GM18499 (cell line): ENCODE measurements around the gene MGMT.

Experiments
- ATAC-seq: cut with Tn5 transposase; IDR thresholded peaks from one replicate; pipeline ENCODE4 v1.9.1; 2021; ENCODE audit warnings: moderate number of reproducible peaks; ENCODE audit not compliant: insufficient read depth, unreplicated experiment

Gene MGMT

GRCh38 chr10:129808092-129808983 is 341.3 kb downstream of the MGMT start:
- ATAC-seq: no peak

- ATAC-seq: no peak
These were observed 342.4 kb downstream of the MGMT start for GRCh38 chr10:129809431-129809830.

GRCh38 chr10:129809841-129810240 is 342.8 kb downstream of the MGMT start:
- ATAC-seq: no peak

- ATAC-seq: no peak
These were observed 344.2 kb downstream of the MGMT start for GRCh38 chr10:129811208-129811607.

- ATAC-seq: no peak
These were observed 345.4 kb downstream of the MGMT start for GRCh38 chr10:129812398-129812797.

- ATAC-seq: no peak
These were observed 347.9 kb downstream of the MGMT start for GRCh38 chr10:129814681-129815646.

- no peak for ATAC-seq
These were observed 349.0 kb downstream of the MGMT start for GRCh38 chr10:129815898-129816655.

- ATAC-seq: no peak
These were observed 349.6 kb downstream of the MGMT start for GRCh38 chr10:129816656-129817045.
